ENCODE data around the gene PCDH9.

Gene PCDH9, protein sequence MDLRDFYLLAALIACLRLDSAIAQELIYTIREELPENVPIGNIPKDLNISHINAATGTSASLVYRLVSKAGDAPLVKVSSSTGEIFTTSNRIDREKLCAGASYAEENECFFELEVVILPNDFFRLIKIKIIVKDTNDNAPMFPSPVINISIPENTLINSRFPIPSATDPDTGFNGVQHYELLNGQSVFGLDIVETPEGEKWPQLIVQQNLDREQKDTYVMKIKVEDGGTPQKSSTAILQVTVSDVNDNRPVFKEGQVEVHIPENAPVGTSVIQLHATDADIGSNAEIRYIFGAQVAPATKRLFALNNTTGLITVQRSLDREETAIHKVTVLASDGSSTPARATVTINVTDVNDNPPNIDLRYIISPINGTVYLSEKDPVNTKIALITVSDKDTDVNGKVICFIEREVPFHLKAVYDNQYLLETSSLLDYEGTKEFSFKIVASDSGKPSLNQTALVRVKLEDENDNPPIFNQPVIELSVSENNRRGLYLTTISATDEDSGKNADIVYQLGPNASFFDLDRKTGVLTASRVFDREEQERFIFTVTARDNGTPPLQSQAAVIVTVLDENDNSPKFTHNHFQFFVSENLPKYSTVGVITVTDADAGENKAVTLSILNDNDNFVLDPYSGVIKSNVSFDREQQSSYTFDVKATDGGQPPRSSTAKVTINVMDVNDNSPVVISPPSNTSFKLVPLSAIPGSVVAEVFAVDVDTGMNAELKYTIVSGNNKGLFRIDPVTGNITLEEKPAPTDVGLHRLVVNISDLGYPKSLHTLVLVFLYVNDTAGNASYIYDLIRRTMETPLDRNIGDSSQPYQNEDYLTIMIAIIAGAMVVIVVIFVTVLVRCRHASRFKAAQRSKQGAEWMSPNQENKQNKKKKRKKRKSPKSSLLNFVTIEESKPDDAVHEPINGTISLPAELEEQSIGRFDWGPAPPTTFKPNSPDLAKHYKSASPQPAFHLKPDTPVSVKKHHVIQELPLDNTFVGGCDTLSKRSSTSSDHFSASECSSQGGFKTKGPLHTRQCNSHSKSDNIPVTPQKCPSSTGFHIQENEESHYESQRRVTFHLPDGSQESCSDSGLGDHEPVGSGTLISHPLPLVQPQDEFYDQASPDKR (N-terminal part only)

DNA sequence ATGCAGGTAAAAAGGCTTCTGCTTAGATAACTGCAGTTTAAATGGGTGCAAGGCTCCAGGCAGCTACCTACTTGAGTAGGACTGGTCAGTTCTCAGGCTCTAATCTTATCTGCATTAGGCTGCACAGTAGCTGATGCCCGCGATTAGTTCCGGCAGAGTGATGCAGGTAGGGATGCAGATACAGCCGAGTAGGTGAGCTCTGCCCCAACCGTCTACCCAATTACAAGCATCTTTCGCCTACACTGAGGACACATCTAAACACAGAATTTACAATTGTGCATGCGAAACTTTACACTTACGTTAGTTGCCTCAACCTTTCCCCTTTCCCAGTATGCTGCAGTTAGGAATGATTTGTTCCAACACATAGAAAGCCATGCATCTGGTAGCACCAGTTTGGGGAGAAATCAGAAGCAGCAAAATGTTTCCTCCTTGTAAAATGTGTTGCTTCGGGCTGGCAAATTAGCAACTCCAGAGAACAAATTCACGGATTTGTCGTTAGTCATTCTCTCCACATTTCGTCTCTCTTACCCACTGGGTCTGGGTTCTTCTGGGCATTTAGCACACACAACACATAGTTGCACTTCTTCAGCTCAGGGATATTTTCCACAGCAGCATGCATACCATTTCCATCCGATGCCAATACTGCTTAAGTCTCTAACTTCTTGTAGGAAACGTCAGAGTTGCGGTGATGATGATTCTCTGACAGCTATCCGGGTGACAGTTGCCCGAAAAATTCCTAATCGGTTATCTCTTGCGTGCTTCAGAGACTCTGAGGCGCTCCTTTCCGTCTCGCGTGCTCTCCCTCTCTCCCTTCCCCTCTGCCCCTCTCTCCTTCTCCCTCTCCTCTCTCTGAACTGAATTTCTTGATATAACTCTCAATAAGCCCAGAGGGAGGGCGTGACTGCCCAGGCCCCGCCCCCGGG is at the start of gene PCDH9:
TSS of gene PCDH9 (minus strand) at position 856 of the 923 bp plus-strand sequence. CDS start 1,896 bp downstream, outside the sequence.
- DNase-seq, result no peak

DNA sequence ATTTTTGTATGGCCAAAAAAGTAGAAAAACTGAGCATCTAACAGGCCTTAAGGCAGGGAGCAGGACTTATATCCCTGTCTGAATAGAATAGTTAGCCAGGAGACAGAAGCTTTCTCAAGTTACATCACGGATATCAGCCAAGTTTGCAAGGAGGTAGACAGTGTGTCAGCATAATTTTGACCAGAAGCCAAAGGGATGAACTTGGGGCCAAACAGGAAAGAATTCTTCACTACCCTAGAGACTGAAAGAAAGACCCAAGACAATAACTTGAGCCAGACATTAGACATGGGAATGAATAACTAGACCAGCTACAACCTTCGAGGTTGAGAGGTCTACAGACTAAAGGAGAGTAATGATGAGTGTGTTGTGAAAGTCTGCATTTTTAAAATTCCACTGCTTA is 48.1 kb upstream of the PCDH9 start:
- no peak for DNase-seq

DNA sequence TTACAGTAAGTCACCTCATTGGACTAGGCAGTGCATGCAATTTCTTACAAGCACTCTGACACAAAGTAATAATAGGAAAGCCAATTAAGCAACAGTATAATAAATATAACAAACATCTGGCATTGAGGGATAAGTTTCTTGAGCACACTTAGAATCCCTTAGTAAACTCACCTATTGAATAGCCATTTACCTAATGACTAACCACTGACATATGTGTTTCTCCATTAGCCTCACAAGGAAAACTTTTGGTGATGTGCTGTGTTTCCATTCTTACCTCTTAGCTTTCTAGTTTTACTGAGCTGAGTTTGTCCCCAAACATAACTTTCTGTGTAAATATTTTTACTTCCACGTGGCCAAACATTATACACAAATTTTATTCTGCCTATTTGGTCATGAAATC is 47.4 kb upstream of the PCDH9 start:
- no peak for DNase-seq

DNA sequence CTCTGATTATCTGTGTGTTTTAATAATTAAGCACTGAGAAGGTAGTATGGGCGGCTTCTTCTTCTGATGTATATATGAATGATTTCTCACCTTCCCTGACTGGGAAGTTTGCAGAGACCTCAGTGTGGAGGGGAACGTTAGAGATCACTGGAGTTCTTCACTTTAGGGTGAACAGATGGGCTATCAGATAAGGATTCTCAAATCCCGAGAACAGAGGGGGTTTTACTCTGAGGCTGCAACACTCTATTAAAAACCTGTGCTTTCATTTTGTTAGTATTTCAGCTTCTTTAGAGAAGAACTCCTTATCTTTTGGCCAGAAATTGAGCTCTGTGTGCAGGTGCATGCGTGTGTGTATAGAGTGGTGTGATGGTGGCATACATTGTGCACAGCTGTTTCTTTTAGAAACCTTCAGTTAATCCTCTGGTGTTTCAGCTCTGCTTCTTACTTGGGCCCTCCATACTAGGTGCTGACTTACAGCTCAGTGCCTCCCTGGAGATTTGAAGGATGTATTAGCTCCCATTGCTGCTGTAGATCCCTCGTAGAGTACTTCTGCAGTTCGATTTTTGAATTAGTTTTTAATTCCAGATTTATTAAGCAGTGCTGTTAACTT is 45.3 kb upstream of the PCDH9 start:
- no peak for DNase-seq

DNA sequence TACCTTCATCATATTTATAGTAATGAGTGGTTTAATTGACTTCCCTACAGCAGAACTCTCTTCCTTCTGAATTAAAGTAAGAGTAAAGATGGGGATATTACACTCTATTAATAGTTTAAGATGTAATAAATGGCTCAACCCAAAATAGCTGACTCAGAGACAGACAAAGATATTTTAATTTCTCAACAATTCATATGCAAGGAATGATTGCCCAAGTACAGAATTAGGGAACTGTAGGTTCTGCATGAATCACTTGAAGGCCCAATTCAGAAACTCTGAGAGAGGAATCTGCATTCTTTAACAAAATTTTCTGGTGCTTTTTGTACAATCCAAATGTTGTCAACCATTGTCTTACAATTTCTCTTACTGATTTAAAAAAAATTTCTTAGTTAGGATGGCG is 42.9 kb upstream of the PCDH9 start:
- DNase-seq, result no peak

DNA sequence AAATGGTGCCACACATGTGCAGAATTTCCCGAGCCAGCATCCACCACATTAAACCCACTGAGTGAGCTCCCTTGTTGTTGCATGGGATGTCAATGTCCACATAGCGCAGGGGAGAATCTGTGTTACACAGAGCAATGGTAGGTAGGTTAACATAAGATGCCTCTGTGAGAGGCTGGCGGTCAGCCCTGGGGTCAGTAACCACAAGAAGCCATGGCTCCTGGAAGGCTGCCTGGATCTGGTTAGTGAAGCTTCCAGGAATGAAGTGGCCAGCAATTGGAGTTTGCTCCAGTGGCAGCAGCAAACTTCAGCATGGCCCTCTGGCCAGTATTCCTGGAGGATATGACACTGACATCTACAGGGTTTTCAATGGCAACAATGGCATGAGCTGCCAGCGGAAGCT is 37.0 kb upstream of the PCDH9 start:
- no peak for DNase-seq

DNA sequence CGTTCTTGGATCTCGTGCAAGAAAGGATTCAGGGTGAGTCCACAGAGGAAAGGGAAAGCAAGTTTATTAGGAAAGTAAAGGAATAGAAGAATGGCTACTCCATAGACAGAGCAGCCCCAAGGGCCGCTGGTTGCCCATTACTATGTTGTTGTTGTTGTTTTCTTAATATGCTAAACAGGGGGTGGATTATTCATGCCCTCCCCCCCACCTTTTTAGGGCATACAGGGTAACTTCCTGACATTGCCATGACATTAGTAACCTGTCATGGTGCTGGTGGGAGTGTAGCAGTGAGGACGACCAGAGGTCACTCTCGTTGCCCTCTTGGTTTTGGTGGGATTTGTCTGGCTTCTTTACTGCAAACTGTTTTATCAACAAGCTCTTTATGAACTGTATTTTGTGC is 29.1 kb upstream of the PCDH9 start:
- no peak for DNase-seq

DNA sequence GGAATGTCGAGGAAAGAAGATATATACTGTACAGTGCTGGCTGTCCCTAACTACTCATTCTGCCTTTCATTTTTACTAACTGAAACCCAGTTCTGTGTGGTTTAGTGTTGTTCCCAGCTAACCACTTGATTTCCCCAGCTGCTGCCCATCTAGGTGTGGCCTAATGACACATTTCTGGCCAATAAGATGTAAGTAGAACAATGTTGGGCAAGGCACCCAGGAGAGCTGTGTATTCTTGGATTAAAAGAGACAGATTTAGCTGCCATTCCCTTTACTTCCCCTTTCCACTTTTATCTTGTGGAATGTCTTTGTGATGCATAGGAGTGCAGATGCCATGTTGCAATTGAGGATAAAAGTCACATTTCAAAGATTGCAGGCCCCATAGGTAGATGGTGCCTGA is 28.3 kb upstream of the PCDH9 start:
- DNase-seq, result no peak

DNA sequence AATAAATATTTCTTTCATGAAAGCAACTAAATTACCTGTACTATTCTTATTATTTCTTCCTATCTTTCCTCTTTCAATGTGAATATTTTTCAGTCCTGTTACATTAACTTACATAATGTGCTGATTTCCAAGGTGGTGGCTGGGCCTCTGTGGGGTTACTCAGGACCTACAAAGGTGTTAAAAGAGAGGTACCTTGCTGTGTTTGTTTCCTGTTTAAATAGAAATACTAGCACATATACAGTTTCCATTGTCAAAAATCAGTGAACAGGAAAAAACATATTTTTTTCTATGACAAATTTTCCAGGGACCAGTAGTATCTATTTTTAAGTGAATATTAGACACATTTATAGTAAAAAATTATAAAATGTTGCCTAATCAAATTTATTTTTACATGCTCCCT is 8.7 kb upstream of the PCDH9 start:
- DNase-seq, result no peak

DNA sequence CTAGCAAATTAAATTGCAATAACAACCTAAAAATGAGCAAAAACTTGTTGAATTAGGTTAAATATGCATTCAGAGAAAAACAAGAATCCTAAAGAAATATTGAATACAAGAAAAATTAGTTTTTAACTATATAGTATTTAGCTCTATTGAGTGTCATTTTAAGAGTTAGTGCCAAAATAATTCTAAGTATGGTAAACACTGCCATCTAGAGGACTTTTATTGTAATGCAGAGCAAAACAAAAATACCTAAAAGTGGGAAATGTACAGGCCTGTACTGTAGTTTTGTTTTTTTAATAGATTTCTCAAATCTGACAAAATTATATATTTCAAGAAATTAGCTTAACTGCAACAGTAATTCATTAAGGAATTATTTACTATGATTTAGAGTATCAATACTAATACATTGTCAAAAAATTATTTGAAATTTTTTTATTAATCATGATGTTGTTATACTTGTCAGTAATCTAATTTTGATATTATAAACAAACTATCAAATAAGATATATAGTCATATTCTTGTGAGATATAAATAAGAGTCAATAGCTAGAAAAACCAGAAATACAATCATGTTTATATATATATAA is 8.2 kb upstream of the PCDH9 start:
- no peak for DNase-seq

DNA sequence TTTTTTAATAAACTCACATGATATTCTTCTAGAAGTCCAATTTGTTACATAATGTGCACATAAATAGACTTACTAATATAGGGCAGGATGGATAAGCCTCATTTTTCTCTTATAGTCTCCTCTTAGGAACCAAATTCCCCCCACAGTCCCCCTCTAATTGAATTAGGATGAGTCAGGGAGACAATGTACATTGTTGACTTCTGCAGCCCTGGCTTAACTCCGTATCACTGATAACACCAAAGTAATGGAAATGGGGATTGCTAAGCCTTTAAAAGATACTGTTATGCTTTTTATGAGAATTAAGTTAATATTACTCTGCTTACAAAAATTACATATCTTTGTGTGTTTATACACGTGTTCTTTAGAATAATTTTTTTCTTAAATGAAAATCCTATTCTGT is 5.1 kb upstream of the PCDH9 start:
- DNase-seq, result no peak

DNA sequence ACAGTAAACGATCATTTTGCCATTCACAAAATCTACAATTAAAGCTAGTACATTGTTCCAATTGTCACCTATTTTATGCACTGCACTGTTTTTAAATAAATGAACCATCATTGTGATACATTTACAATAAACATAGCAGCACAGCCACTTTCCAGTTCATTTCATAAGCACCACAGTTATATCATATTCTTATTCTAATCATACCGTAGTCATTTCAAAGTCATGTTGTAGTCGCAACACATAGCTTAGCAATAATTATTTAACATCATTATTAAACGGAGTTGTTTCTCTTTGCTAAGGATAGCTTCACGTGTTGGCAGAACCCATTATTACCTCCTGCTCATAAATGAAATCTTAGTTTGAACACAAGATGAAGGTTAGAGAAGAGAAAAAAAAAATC is 2.2 kb upstream of the PCDH9 start:
- DNase-seq, result no peak

DNA sequence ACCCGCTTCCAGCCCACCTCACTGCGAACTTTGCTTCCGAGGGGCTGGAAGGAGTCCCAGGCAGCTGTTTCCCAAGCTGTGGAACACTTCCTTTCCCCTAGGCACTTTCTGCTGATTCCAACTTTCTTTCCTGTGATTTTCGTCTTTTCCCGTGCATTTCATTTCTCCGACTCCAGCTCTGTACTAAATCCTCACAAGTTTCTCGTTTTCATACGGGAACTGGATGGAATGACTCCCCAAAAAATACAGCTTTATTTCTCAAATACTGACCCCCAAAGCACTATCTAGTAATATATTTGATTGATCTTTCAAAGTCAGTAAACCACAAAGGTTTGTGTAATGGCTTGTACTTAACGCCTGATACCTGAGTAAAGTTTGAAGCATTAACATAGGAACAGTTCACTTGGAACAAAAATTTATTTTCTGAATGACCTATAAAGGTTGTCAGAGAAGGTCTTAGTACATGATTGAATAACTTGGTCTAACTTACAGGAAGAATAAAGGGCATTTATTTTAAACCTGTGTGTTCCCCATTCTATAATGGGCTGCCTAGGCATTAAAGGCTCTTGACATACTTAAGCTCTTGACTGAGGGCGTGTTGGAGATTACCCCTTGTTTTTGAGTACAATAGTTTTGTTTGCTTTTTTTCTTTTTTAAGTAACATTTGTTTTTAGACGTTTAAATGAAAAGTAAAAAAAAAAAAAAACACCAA is 1.3 kb upstream of the PCDH9 start:
- no peak for DNase-seq

DNA sequence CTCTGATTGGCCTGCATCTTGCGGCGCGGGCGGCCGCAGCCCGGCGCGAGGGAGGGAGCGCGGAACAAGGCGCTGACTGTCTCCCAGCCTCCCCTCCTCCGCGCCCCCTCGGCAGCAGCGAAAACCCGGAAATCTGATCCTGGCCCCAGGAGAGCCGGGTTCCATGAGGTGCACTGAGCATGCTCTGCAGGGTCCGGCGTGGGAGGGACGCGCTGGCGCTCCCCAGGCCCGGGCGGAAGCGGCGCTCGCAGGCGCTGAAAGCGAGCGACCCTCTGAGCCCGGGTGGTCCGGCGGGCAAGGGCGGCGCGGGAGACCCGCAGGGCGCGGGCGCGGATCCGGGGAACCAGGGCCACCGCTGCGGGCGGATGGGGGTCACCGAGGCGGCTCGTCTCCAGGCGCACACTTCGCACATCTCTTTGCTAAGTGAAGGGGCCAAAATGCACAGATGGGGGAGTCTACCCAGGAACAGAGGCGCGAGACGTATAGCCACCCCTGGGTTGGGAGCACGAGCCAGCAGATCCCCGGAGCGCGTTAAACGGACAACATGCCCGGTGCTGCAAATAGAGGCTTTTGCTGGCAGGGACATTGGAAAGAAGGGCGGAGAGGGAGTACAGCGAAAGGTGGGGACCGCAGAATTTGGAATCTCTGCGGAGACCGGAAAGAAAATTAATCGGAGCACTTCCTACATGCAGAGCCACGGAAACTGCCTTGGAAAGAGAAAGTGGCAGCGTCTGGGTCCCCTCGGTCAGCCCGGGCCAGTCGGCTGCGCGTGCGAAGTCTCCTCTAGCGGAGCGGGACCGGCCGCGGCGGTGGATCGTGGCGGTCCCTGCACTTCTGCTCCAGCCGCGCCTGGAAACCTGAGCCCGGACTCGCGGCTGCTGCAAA is 510 bp upstream of the PCDH9 start:
- DNase-seq, result peak; percentile 81 to 82

DNA sequence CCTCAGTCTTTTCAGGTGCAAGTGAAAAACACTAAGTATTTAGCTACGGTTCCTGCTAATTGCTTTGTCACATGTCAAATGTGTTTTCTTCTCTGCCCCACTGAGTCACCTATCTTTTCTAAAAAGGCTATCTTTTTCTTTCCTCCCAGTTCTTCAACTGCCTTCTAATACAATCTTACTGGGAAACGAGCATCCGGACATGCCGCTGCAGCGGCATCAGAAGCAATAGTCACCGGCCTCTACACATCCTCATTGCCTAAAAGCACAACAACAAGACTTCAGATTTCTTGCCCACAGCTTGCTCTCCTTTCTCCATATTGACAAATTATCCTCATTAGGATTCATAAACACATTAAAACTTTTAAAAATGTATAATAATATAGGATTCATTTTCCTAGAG is 1.2 kb downstream of the PCDH9 start:
- DNase-seq, result no peak

DNA sequence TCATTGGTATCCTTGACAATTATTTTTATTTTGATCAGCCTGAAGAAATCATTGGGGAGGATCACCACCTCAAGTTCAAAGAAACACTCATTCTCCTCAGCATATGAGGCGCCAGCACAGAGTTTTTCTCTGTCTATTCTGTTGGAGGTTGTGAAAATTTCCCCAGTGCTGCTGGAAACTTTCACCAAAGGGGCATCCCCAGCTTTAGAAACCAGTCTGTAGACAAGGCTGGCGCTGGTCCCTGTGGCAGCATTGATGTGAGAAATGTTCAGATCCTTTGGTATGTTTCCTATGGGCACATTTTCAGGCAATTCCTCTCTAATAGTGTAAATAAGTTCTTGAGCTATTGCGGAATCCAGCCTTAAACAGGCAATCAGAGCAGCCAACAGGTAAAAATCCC is 2.1 kb downstream of the PCDH9 start:
- no peak for DNase-seq

DNA sequence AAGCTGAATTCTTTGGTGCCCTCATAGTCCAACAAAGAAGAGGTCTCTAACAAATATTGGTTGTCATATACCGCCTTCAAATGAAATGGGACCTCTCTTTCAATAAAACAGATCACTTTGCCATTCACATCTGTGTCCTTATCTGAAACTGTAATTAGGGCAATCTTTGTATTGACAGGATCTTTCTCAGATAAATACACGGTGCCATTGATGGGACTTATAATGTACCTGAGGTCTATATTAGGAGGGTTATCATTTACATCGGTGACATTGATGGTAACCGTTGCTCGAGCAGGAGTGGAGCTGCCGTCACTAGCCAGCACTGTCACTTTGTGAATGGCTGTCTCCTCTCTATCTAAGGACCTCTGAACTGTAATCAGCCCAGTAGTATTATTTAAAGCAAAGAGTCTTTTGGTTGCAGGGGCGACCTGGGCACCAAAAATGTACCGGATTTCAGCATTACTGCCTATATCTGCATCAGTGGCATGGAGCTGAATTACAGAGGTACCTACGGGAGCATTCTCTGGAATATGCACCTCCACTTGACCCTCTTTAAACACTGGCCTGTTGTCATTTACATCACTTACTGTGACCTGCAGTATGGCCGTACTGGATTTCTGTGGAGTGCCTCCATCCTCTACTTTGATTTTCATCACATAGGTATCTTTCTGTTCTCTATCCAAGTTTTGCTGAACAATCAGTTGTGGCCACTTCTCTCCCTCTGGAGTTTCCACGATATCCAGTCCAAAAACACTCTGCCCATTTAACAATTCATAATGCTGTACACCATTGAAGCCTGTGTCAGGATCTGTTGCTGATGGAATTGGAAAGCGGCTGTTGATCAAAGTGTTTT is 2.8 kb downstream of the PCDH9 start:
- no peak for DNase-seq

DNA sequence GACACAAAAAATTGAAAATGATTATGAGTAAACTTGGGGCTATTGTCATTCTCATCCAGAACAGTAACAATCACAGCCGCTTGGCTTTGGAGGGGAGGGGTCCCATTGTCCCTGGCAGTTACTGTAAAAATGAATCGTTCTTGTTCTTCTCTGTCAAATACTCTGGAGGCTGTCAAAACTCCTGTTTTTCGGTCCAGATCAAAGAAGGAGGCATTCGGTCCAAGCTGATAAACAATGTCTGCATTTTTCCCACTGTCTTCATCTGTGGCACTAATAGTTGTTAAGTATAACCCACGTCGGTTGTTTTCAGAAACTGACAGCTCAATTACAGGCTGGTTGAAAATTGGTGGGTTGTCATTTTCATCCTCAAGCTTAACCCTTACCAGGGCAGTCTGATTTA is 3.4 kb downstream of the PCDH9 start:
- DNase-seq, result no peak

Measured in stimulated activated CD4-positive, alpha-beta T cell treated with anti-CD3 and anti-CD28 coated beads, Interleukin-2, amount 100 ng/mL, for 48 hours (primary cell).